HL-60/S4 (cell line): ENCODE results near the gene RASSF5.
"Not testable (repeated sequence)": the region's sequence is repeated elsewhere in the genome, so short reads cannot be mapped to it uniquely, and the experiment has no call there.

ENCODE experiments used
- in situ Hi-C: fragments of 300-500 bp; cut with MboI; formaldehyde crosslinking; loops from 2 replicates; pipeline ENCODE4 v1.14.3; 2022; ENCODE audit warnings: low sequenced_read_pairs

Gene RASSF5

DNA sequence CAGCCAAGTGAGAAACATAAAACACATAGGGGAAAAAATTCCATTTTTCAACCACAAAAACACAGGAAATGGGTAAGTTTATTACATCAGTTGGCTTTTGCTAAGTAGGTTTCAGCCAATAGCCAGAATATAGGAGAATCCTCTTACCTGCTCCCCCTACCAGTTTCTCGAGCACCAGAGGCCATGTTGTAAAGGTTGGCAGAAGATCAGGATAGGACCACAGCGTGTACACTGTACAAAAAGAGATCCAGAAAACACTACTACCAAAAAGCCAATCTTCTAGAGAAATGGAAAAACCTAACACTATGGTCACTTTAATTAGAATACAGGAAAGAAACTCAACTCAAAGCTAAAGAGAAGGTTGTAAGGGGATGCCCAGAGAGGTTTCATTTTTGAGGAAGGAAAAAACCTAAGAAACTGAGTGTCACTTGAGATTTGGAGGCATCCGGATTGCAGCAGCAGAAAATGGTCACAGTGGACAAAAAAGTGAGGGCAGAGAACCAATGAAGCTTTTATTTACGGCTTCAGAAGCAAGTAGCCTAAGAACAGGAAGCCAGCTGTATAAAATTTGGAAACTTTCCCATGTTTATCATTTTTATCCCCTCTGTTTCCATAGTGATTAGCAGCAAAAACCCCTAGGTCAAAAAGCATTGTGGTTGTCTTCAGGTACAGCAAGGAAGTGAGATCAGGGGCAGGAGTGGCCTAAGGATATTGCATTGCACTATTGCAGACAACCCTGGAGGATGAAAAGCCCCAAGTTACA is 102.1 kb downstream of the RASSF5 start:
- in situ Hi-C loops = no loop called here

DNA sequence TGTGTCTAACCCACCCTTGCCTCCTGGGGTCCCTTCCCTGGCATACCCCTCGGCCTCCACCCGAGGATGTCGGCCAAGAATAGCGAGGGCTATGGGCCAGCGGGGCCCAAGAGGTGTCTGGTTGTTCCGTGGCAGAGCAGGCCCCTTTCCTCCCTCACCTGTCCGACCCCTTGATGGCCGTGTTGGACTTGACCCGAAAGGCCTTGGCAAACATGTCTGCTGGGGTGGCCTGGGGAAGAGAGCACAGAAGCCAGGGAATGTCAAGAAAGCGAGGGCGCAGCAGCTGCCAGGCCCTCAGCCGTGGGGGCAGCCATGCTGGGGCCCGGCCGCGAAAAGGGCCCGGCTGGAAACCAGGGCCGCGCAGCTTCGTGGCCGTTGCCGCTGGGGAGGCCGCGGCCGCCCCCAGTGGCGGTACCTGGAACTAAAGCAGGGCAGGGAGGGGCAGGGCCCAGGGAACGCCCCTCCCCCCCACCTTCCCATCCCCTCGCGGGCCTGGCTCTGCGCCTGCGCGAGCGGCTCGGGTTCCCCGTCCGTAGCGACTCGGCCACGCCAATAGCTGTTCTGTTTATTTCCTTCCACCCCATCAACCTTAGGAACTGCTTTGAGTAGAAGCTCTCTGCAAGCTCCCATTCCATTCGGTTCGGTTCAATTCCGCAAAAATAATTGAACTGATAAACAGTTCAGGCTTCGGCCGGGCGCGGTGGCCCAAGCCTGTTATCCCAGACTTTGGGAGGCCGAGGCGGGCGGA is 105.0 kb downstream of the RASSF5 start, which contains the start of gene EIF2D:
TSS of gene EIF2D (minus strand) at position 337 of the 748 bp plus-strand sequence. CDS start at position 214, 123 bp downstream.
- in situ Hi-C loops = no loop called here

DNA sequence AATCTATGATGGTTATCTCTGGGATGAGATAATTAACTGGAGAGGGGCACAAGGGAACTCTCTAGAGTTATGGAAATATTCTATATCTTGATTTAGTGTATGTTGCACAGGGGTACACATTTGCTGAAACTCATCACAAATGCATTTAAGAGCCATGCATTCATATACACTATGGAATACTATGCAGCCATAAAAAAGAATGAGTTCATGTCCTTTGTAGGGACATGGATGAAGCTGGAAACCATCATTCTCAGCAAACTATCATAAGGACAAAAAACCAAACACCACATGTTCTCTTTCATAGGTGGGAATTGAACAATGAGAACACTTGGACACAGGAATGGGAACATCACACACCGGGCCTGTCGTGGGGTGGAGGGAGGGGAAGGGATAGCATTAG is 119.1 kb downstream of the RASSF5 start:
- in situ Hi-C loops = not testable (repeated sequence)

DNA sequence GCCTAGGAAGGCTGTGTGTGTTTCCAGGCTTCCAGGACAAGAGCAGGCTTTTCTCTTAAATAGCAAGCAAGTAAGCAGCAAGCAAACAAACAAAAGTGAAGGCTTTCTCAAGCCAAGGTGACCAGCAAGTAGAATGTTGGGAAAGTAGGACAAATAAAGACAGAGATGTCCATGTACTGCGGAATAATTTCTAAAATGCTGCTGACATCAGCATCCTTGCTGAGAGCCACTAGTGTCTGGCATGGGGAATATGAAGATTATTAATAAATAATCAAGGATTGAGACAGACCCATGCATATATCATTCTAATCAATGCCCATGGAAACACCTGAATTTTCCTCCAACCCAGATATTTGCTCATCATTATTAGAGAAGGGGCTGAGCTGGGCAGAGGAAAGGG is 121.6 kb downstream of the RASSF5 start:
- in situ Hi-C loops = no loop called here

DNA sequence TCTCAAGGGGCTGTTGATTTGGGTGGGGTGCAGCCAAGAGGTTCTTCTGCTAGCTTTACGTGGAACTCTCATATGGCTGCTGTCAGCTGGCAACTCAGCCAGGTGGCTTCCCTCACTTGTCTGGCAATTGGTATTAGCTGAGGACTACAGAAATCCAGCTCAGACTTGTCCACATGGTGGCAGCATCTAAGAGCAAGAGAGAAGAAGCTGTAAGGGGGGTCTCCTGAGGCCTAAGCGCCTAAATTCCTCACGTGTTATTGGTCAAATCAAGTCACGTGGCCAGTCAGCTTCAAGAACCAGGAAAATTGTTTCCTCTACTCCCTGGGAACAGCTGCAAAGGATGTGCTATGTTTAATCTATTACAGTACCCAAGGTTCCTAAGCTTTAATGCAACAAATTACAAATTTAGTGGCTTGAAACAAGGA is 123.8 kb downstream of the RASSF5 start:
- in situ Hi-C loops = no loop called here

DNA sequence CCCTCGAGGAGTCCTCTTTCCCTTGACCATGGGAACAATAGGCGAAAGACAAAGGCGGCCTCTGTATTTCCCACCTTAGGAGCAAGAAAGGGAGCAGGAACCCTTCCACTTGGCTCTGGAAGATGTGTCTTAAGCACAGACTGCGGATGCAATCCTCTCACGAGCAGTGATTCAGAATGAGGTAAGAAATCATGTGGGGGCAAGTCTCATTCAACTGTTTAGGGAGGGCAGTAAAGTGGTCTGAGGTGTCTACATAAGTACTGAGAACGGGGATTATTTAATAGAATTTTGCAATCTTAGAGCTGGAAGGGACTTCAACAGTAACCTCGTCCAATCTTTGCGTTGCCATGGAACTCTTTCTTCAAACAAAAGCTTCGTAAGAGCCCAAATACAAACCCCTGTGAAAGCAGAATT is 126.4 kb downstream of the RASSF5 start:
- in situ Hi-C loops = no loop called here

DNA sequence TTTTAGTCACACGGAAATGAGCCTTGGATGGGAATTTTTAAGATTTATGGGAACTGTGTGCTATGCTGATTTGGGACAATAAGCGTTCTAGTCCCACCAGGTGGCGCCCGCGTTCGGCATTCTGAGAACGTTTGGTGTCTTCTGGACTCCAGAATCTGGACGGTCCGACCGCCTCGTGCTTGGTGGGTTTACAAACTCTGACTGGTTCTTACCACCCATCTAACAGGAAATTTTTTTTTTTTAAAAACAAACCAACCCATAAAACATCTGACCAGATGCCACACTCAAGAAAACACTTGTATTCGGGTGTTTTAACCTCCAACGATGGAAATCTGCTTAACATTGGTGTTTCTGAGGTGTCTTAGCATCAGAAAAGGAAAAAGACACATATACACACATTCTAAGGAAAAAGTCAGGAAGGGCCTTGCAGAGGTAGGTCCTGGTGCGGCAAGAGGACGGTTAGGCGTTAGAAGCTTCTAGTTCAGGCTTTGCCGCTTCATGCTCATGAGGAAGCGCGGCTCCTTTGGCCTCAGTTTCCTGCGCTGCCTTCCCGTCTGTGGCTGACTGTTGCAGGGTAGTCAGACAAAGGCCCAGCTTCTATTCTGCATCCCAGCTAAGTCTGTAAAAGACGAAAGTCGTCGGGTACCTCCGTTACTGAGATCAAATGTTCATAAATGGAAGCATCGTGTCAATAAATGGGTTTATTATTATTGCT is 127.2 kb downstream of the RASSF5 start:
- in situ Hi-C loops = no loop called here

DNA sequence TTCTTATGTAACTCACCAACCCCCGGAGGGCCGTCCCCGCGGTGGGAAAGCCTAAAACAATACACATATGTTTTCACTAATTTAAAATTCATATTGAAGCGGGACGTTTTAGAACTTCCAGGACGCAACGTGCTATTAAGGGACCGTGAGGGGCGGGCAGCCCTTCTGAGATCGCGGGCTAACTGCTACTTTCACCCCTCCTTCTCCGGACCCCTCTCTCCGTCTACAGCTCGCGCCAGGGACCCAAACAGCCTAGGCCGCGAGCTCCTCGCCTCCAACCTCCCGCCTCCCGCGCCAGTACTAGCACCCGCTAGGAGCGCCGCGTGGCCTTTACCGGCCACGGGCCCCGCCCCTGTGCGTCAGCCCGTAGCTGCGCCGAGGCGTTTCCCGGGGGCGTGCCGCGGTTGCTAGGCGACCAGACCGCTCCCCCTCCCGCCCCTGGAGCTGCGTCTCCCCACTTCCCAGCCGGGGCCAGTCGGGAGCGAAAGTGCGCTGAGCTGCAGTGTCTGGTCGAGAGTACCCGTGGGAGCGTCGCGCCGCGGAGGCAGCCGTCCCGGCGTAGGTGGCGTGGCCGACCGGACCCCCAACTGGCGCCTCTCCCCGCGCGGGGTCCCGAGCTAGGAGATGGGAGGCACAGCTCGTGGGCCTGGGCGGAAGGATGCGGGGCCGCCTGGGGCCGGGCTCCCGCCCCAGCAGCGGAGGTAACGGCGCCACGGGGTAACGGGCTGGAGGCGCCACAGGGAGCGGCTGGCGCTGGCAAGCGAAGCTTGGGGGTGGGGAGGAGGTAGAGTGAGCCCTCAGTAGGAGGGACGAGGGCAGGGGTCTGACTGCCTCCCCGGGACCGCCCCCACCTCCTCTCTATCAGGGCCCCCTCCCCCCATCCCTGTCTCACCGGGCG is 128.0 kb downstream of the RASSF5 start, which contains the start of gene DYRK3:
TSS of gene DYRK3 (plus strand) at position 457 of the 898 bp plus-strand sequence. CDS start at position 625, 168 bp downstream.
- in situ Hi-C loops = no loop called here

DNA sequence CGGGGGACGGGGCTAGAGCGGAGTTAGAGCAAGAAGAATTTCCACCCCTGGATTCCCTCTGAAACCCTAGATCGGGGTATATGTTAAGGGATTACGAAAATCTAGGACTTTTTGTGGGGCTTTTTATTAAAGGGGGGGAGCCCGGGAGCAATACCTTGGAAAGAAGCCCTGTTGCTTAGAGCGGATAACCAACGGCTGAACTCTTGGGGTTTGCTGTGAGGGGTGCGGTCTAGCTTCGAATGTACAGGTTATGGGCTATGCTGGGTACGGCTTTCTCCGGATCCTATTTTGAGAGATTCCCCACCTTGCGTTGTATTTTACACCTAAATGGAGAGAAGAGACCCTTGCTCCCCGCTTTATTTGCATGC is 128.6 kb downstream of the RASSF5 start:
- in situ Hi-C loops = no loop called here

DNA sequence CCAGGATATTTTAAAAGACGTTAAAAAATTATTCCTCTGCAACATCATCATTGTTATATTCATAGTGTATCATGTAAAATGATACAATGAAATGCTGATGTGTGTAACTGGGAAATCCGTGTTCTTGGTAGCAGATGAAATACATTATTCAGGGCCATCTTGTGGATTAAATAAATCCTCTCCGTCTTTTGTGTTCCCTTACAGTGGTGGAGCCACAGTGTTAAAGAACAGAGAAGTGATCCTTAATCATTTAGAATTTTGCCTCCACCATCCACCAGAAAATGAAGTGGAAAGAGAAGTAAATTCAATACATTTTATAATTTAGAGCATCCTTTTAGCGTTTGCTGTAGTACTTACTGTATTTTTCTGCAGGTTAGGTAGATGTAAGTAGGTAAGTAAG is 129.3 kb downstream of the RASSF5 start:
- in situ Hi-C loops = no loop called here

DNA sequence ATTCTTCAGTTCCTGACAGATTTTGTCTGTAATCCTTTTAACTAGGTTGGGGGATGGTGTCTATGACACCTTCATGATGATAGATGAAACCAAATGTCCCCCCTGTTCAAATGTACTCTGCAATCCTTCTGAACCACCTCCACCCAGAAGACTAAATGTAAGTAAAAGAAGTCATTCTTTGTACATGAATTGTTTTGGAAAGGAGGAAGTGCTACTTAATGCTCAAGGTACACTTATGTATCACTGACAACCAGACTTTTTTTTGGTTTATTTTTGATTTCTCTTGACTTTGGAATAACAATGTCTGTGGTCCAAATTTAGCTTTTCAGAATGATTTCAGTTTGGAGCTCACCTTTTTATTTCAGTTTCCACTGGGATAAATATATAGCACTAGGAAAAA is 130.3 kb downstream of the RASSF5 start:
- in situ Hi-C loops = no loop called here
